ENCODE results near the gene MFSD8.

MFSD8 gene

GRCh38 chr4:127995776-127996175 is 30.8 kb upstream of the MFSD8 start:
- Histone ChIP-seq H3K4me2 (ENCODE audit: low read length) (no peak overlapping the region), H3K27me3 (ENCODE audit: low read depth, low read length) (no peaks in the 10 kb centered on the region), H3K36me3 (replicated peaks; ENCODE audit: low read depth, low read length) (peaks cover 11% of the 10 kb centered on the region), H3K9ac (ENCODE audit: low read length) (no peak overlapping the region), H3K4me1 (ENCODE audit: low read length) (peaks cover 22% of the 10 kb centered on the region), H4K20me1 (ENCODE audit: insufficient read depth, low read length) (no peaks in the 10 kb centered on the region), H3K27ac (ENCODE audit: low read length) (no peak overlapping the region), H3K4me3 (ENCODE audit: low read length) (no peak overlapping the region), H2AFZ (ENCODE audit: low read depth, low read length) (no peak overlapping the region), H3K9me3 (ENCODE audit: insufficient read depth, low read length) (no peaks in the 10 kb centered on the region), H3K79me2 (ENCODE audit: low read length) (no peaks in the 10 kb centered on the region)
- no peak for TF ChIP-seq EZH2phosphoT487 (IDR thresholded peaks at IDR 0.05; ENCODE audit: low read depth)
- TF ChIP-seq CTCF (IDR thresholded peaks at IDR 0.05; ENCODE audit: low read depth, low read length) = no peak

- Histone ChIP-seq H3K27me3 (ENCODE audit: low read depth, low read length) (no peaks in the 10 kb centered on the region), H3K79me2 (ENCODE audit: low read length) (no peaks in the 10 kb centered on the region), H2AFZ (ENCODE audit: low read depth, low read length) (no peak overlapping the region), H3K4me3 (ENCODE audit: low read length) (no peak overlapping the region), H3K36me3 (replicated peaks; ENCODE audit: low read depth, low read length) (peaks cover 5% of the 10 kb centered on the region), H4K20me1 (ENCODE audit: insufficient read depth, low read length) (no peaks in the 10 kb centered on the region), H3K4me2 (ENCODE audit: low read length) (no peak overlapping the region), H3K9me3 (ENCODE audit: insufficient read depth, low read length) (no peaks in the 10 kb centered on the region), H3K4me1 (ENCODE audit: low read length) (peaks cover 19% of the 10 kb centered on the region), H3K9ac (ENCODE audit: low read length) (no peak overlapping the region), H3K27ac (ENCODE audit: low read length) (no peak overlapping the region)
- TF ChIP-seq CTCF (IDR thresholded peaks at IDR 0.05; ENCODE audit: low read depth, low read length) (no peak), EZH2phosphoT487 (IDR thresholded peaks at IDR 0.05; ENCODE audit: low read depth) (no peak)
Observed at GRCh38 chr4:127993151-127993550, 28.2 kb upstream of the MFSD8 start.

- no peak overlapping the region for H3K4me3 ChIP-seq (ENCODE audit: low read length)
- H3K27me3 ChIP-seq (ENCODE audit: low read depth, low read length) = no peaks in the 10 kb centered on the region
- H3K36me3 ChIP-seq (replicated peaks; ENCODE audit: low read depth, low read length) = peaks cover 19% of the 10 kb centered on the region
- H3K4me2 ChIP-seq (ENCODE audit: low read length) = no peak overlapping the region
- no peaks in the 10 kb centered on the region for H3K4me1 ChIP-seq (ENCODE audit: low read length)
- H2AFZ ChIP-seq (ENCODE audit: low read depth, low read length) = no peak overlapping the region
- H3K79me2 ChIP-seq (ENCODE audit: low read length) = no peaks in the 10 kb centered on the region
- no peaks in the 10 kb centered on the region for H4K20me1 ChIP-seq (ENCODE audit: insufficient read depth, low read length)
- H3K27ac ChIP-seq (ENCODE audit: low read length) = no peak overlapping the region
- H3K9me3 ChIP-seq (ENCODE audit: insufficient read depth, low read length) = no peaks in the 10 kb centered on the region
- TF ChIP-seq EZH2phosphoT487 (IDR thresholded peaks at IDR 0.05; ENCODE audit: low read depth) (no peak), CTCF (IDR thresholded peaks at IDR 0.05; ENCODE audit: low read depth, low read length) (no peak)
- H3K9ac ChIP-seq (ENCODE audit: low read length) = no peak overlapping the region
Observed at GRCh38 chr4:127988638-127989037, 23.7 kb upstream of the MFSD8 start.

GRCh38 chr4:127985989-127986388 is 21.0 kb upstream of the MFSD8 start:
- no peak for TF ChIP-seq EZH2phosphoT487 (IDR thresholded peaks at IDR 0.05; ENCODE audit: low read depth)
- TF ChIP-seq CTCF (IDR thresholded peaks at IDR 0.05; ENCODE audit: low read depth, low read length) = no peak
- no peaks in the 10 kb centered on the region for H4K20me1 ChIP-seq (ENCODE audit: insufficient read depth, low read length)

More at GRCh38 chr4:127985989-127986388, 21.0 kb upstream of the MFSD8 start:
- Histone ChIP-seq H3K9me3 (ENCODE audit: insufficient read depth, low read length) (no peaks in the 10 kb centered on the region), H3K9ac (ENCODE audit: low read length) (no peak overlapping the region), H3K4me1 (ENCODE audit: low read length) (no peaks in the 10 kb centered on the region), H3K4me3 (ENCODE audit: low read length) (no peak overlapping the region), H2AFZ (ENCODE audit: low read depth, low read length) (no peak overlapping the region), H3K4me2 (ENCODE audit: low read length) (no peak overlapping the region), H3K36me3 (replicated peaks; ENCODE audit: low read depth, low read length) (peaks cover 18% of the 10 kb centered on the region), H3K27me3 (ENCODE audit: low read depth, low read length) (no peaks in the 10 kb centered on the region), H3K79me2 (ENCODE audit: low read length) (no peaks in the 10 kb centered on the region), H3K27ac (ENCODE audit: low read length) (no peak overlapping the region)
